Measurements from ENCODE around the gene ACSM6.

DNA sequence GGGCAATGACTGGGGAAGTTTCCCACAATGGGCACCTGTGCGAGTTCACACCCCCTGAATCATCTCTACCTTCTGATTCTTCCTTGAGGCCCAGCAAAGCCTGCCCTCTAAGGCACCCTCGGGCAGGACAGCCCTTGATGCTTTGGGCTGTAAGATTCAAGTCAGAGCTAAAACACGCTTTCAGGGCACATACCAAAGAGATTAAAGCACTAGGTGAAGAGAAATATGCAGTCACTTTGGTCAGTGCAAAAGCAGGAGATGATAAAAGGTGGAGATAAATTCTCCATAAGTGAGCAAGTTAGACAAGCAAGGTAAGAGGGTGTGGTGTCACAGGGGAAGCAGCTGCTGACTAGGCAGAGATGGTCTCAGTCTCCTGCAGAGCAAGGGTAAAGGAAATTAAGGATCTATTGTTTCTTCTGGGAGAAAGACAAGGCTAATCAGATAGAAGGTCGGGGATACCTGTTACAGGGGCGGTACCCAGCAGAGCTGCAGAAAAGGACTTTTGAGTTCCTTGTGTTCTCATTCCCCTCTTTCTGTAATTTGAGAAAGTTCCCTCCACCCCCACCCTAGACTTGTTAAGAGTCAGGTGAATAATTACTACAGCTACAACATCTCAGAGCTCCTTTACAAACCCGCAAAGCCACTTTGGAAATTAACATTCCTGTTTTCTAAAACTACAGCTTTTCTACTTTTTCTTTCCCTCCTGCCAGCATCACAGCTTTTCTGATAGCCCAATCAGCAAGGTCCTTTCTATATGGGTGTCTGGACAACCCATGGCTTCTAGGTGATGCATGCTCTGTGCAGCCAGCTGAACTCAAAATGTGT lies 70.4 kb downstream of the ACSM6 start:
- TF ChIP-seq POLR2AphosphoS5 (IDR thresholded peaks at IDR 0.05) = no peak
- TF ChIP-seq, protein P1, sequence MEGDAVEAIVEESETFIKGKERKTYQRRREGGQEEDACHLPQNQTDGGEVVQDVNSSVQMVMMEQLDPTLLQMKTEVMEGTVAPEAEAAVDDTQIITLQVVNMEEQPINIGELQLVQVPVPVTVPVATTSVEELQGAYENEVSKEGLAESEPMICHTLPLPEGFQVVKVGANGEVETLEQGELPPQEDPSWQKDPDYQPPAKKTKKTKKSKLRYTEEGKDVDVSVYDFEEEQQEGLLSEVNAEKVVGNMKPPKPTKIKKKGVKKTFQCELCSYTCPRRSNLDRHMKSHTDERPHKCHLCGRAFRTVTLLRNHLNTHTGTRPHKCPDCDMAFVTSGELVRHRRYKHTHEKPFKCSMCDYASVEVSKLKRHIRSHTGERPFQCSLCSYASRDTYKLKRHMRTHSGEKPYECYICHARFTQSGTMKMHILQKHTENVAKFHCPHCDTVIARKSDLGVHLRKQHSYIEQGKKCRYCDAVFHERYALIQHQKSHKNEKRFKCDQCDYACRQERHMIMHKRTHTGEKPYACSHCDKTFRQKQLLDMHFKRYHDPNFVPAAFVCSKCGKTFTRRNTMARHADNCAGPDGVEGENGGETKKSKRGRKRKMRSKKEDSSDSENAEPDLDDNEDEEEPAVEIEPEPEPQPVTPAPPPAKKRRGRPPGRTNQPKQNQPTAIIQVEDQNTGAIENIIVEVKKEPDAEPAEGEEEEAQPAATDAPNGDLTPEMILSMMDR (IDR thresholded peaks at IDR 0.05) = no peak
- no peak for TF ChIP-seq POLR2A (IDR thresholded peaks at IDR 0.05; ENCODE audit: low read depth)
